ENCODE results near the gene PTGER1. TPM values are rescaled to one million over a fixed set of nuclear protein-coding genes. Genes with fewer than 3 reads are reported as not detected.
"Not testable (repeated sequence)": the region's sequence is repeated elsewhere in the genome, so short reads cannot be mapped to it uniquely, and the experiment has no call there.

PTGER1 gene
- total RNA-seq, 2 experiments from 2014 or later, result 0.23 TPM; not detected in 1

DNA sequence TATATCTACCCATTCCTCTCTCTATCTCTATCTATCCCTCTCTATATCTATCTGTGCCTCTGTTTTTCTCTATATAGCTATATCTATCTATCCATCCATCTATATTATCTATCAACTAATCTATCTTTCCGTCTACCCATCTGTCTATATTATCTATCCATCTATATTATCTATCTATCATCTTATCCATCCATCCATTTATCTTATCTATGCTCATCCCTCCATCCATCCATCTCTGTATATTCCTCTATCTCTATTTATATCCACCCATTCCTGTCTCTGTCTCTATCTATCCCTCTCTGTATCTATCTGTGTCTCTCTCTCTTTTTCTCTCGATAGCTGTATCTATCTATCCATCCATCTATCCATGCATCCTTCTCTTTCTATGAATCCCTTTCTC lies 14.2 kb downstream of the PTGER1 start:
- CTCF ChIA-PET (ENCODE audit: unreplicated experiment), result no interaction called here
- Histone ChIP-seq H3K79me2 (ENCODE audit: insufficient read depth, low read depth, low read length) (no peaks in the 10 kb centered on the region), H2AFZ (ENCODE audit: low read length) (no peak overlapping the region), H3K9me3 (ENCODE audit: low read length) (no peaks in the 10 kb centered on the region), H3K9me2 (ENCODE audit: insufficient read depth, low read length) (no peaks in the 10 kb centered on the region), H3K4me2 (ENCODE audit: low read length) (no peak overlapping the region), H3K4me3 (ENCODE audit: low read depth, low read length, poor library complexity, severe bottlenecking) (no peak overlapping the region), H3K36me3 (ENCODE audit: insufficient read depth, low read length) (peaks cover 83% of the 10 kb centered on the region), H4K20me1 (ENCODE audit: insufficient read depth, low read length) (no peaks in the 10 kb centered on the region), H3K27ac (ENCODE audit: low read depth, low read length, poor library complexity, severe bottlenecking) (no peak overlapping the region), H3K4me1 (ENCODE audit: insufficient read depth, low read length, poor library complexity, severe bottlenecking) (no peaks in the 10 kb centered on the region)
- intact Hi-C loops (cut with micrococcal nuclease; ENCODE audit: unreplicated experiment), result no loop called here
- TF ChIP-seq EZH2phosphoT487 (IDR thresholded peaks at IDR 0.05; ENCODE audit: borderline replicate concordance, low read depth, low read length), result no peak
- TF ChIP-seq, protein P1, sequence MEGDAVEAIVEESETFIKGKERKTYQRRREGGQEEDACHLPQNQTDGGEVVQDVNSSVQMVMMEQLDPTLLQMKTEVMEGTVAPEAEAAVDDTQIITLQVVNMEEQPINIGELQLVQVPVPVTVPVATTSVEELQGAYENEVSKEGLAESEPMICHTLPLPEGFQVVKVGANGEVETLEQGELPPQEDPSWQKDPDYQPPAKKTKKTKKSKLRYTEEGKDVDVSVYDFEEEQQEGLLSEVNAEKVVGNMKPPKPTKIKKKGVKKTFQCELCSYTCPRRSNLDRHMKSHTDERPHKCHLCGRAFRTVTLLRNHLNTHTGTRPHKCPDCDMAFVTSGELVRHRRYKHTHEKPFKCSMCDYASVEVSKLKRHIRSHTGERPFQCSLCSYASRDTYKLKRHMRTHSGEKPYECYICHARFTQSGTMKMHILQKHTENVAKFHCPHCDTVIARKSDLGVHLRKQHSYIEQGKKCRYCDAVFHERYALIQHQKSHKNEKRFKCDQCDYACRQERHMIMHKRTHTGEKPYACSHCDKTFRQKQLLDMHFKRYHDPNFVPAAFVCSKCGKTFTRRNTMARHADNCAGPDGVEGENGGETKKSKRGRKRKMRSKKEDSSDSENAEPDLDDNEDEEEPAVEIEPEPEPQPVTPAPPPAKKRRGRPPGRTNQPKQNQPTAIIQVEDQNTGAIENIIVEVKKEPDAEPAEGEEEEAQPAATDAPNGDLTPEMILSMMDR (conservative IDR thresholded peaks at IDR 0.05; ENCODE audit: low read length), result no peak
- POLR2A ChIA-PET, result no interaction called here
- no TSS peak for BruUV-seq (replicated peaks)
- DNase-seq (ENCODE audit: low spot score), result no peak

DNA sequence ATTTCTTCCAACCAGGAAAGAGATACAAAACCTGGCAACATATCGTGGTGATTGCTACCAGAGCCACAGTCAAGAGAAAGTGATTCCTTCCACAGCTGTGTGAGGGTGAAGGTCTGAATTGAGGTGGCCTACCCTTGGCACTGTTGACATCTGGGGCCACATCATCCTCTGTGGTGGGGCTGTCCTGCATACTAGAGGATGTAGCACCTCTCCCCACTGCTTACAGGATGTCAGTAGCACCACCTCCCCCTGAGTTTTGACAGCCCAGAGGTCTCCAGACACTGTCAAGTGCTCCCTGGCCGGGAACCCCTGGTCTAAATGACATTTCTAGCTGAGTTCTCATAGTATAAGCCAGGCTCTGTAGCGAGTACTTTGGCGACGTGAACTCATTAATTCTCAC lies 15.5 kb downstream of the PTGER1 start:
- H2AFZ ChIP-seq (ENCODE audit: low read length), result no peak overlapping the region
- peaks cover 79% of the 10 kb centered on the region for H3K36me3 ChIP-seq (ENCODE audit: insufficient read depth, low read length)
- H4K20me1 ChIP-seq (ENCODE audit: insufficient read depth, low read length), result no peaks in the 10 kb centered on the region
- no peaks in the 10 kb centered on the region for H3K79me2 ChIP-seq (ENCODE audit: insufficient read depth, low read depth, low read length)
- intact Hi-C loops (cut with micrococcal nuclease; ENCODE audit: unreplicated experiment), result no loop called here
- no peaks in the 10 kb centered on the region for H3K4me1 ChIP-seq (ENCODE audit: insufficient read depth, low read length, poor library complexity, severe bottlenecking)
- TF ChIP-seq EZH2phosphoT487 (IDR thresholded peaks at IDR 0.05; ENCODE audit: borderline replicate concordance, low read depth, low read length), result no peak
- TF ChIP-seq, protein P1 (conservative IDR thresholded peaks at IDR 0.05; ENCODE audit: low read length), result no peak
- ChIA-PET CTCF (ENCODE audit: unreplicated experiment) (no interaction called here), POLR2A (interaction anchor here (0.6 kb wide), 1 partner anchor 32 kb away, joined by 6 read pairs; no protein-coding TSS in a partner anchor)
- H3K4me2 ChIP-seq (ENCODE audit: low read length), result no peak overlapping the region
- no TSS peak for BruUV-seq (replicated peaks)
- H3K9me3 ChIP-seq (ENCODE audit: low read length), result no peaks in the 10 kb centered on the region
- no peak overlapping the region for H3K27ac ChIP-seq (ENCODE audit: low read depth, low read length, poor library complexity, severe bottlenecking)
- H3K9me2 ChIP-seq (ENCODE audit: insufficient read depth, low read length), result no peaks in the 10 kb centered on the region
- DNase-seq (ENCODE audit: low spot score), result no peak
- no peak overlapping the region for H3K4me3 ChIP-seq (ENCODE audit: low read depth, low read length, poor library complexity, severe bottlenecking)

DNA sequence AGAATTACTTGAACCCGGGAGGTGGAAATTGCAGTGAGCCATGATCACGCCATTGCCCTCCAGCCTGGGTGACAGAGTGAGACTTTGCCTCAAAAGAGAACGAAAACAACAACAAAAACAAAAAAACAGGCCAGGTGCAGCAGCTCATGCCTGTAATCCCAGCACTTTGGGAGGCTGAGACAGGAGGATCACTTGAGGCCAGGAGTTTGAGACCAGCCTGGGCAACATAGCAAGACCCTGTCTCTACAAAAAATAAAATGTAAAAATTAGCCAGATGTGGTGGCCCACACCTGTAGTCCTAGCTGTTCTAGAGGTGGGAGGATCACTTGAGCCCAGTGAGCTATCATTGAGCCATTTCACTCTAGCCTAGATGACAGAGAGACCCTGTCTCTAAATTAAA lies 22.9 kb downstream of the PTGER1 start:
- H3K4me3 ChIP-seq (ENCODE audit: low read depth, low read length, poor library complexity, severe bottlenecking); H2AFZ ChIP-seq (ENCODE audit: low read length); H3K9me2 ChIP-seq (ENCODE audit: insufficient read depth, low read length); H3K79me2 ChIP-seq (ENCODE audit: insufficient read depth, low read depth, low read length); DNase-seq (ENCODE audit: low spot score); H3K4me1 ChIP-seq (ENCODE audit: insufficient read depth, low read length, poor library complexity, severe bottlenecking); H4K20me1 ChIP-seq (ENCODE audit: insufficient read depth, low read length); CTCF ChIA-PET (ENCODE audit: unreplicated experiment); BruUV-seq (replicated peaks); H3K27ac ChIP-seq (ENCODE audit: low read depth, low read length, poor library complexity, severe bottlenecking); H3K4me2 ChIP-seq (ENCODE audit: low read length); H3K9me3 ChIP-seq (ENCODE audit: low read length); intact Hi-C loops (cut with micrococcal nuclease; ENCODE audit: unreplicated experiment): not testable (repeated sequence)
- POLR2A ChIA-PET, result interaction anchor here (0.6 kb wide), 1 partner anchor 85 kb away, joined by 6 read pairs; no protein-coding TSS in a partner anchor
- H3K36me3 ChIP-seq (ENCODE audit: insufficient read depth, low read length), result peaks cover 76% of the 10 kb centered on the region
